DLD1 (cell line): ENCODE data around the gene PACS1.

Experiments
- in situ Hi-C: cut with HindIII; loops from 2 replicates; pipeline ENCODE4 v1.10.0; 2017; ENCODE audit warnings: low sequenced_read_pairs

The PACS1 gene

DNA sequence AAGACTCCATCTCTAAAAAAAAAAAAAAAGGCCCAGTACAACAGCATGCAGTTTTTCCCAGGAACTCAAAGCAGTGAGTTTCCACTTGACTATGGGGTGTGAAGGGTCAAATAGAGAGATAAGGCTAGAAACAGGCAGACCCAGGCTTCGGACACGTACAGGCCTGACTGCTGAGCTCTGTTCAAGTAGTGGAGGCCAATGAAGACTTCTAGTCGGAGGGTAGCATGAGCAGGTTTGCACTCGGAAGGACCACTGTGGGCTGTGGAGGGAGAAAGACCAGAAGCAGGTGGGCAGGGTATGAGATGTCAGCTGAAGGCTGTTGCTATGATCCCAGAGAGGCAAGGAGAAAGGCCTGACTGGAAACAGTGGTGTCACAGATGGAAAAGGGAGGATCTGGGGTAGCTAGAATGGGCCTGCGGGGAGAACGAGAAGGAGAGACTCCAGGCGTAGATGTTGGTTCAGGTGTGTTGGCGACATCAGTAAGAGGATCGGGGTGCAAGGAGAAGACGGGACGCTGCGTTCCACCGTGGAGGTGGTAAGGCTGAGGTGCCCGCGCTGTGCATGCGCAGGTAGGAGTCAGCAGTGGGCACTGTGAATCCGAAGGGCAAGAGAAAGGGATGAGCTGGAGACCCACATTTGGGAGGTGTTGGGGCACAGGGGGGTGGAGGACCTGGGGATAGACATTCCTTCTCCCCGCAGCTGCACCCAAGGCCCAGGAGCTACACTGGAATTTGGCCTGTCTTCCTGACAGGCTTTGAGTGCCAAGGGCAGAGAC lies 149.0 kb downstream of the PACS1 start:
- in situ Hi-C loops, result no loop called here

DNA sequence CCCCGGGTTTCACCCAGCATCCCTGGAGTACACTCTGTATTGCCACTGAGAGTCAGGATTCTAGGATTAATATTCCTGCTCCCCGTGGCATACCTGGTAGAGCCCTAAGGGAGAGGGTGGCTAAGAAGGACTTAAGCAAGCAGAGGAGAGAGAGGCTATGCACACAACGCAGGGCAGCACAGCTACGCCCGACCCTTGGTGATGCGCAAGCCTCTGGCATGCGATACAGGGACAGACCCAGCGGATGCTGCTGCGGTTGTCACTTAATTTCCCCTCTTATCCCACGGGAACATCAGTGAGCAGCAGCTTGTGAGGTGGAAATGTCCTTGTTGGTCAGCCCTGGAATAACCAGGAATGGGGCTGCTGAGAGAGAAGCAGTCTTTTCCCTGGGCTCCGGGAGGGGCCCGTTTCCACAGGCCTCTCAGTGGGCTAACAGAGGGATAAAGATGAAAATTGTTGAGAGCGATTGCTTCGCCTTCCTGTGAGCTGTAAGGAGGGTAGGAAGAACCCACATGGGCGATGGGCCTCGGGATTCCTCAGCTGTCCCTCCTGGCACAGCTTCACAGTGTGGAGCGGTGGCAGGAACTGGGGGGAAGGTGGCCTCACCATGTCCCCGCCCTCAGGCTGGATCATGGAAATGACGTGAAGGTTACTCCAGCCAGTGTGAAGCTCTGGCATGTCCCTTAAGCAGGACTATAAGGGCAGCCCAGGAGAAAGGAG lies 149.9 kb downstream of the PACS1 start:
- in situ Hi-C loops, result no loop called here

DNA sequence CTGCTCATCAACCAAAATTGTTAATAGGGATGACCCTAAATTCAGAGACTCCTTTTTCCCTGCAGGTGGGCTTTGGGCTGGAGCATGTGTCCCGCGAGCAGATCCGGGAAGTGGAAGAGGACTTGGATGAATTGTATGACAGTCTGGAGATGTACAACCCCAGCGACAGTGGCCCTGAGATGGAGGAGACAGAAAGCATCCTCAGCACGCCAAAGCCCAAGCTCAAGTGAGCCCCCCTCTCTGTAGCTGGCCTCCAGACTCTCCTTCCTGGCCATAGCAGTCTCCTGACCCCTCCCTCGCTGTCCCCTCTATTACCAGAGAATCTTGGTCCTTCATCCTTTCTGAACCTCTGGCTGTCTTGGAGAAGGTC lies 150.5 kb downstream of the PACS1 start:
- in situ Hi-C loops, result no loop called here

DNA sequence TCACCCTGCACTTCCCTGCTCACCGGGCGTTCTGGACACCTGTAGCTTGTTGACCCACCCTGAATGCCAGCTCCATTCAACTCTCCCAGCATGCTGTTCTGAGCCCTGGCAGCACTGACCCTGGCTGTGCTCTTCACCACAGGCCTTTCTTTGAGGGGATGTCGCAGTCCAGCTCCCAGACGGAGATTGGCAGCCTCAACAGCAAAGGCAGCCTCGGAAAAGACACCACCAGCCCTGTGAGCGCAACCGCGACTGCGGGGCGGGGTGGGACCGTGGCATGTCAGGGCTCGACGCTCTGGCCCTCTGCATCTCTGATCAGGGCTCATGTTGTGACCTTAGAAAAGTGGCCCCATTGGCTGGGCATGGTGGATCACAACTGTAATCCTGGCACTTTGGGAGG lies 150.9 kb downstream of the PACS1 start:
- in situ Hi-C loops, result no loop called here

DNA sequence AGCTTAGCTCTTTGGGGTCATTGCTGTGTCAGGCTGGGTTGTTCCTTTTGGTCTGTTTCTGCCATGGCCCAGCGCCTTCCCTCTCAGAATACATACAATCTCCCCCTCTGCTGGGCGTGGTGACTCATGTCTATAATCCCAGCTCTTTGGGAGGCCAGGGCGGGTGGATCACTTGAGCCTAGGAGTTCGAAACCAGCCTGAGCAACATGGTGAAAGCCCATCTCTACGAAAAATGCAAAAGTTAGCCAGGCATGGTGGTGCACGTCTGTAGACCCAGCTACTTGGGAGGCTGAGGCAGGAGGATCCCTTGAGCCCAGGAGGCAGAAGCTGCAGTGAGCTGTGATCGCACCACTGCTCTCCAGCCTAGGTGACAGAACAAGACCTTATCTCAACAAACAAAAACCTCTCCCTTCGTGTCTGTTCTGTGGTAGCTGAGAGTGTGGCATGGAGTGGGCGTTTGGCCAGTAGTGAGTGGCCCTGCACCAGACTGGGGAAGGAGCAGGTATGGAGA lies 151.7 kb downstream of the PACS1 start:
- in situ Hi-C loops, result no loop called here

DNA sequence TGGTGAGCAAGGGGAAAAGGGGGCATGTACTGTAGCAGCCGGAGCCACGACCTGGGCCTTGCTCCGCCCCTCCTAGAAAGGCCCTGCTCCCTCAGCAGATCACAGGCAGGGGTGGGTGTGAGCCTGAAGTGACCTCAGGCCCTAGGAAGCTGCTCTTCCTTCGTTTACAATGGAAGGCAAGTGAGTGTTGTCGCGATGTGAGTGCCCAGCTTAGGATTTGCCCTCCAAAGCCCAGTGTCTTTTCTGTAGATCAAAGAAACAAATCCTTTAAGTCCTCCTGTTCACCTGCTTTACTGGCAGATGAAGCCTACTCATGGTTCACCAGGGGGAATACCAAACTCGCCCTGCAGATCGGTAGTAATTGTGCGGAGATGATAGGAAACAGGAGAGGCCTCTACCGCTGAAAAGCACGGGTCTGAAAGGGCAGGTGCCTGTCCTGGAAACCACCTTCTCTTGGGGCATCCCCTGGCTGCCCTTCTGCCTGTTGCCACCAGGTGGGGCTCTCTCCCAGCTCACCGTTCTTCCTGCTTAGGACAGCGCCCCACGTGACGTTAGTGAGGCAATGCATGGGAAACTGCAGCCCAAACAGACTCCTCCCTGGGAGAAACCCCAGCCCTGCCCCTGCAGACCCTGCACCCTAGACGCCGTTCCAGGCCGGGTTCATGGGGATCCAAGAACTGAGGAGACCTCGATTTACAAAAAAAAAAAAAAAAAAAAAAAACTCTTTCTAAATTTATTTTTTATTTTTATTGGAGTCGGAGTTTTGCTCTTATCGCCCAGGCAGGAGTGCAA lies 152.5 kb downstream of the PACS1 start:
- in situ Hi-C loops, result no loop called here

DNA sequence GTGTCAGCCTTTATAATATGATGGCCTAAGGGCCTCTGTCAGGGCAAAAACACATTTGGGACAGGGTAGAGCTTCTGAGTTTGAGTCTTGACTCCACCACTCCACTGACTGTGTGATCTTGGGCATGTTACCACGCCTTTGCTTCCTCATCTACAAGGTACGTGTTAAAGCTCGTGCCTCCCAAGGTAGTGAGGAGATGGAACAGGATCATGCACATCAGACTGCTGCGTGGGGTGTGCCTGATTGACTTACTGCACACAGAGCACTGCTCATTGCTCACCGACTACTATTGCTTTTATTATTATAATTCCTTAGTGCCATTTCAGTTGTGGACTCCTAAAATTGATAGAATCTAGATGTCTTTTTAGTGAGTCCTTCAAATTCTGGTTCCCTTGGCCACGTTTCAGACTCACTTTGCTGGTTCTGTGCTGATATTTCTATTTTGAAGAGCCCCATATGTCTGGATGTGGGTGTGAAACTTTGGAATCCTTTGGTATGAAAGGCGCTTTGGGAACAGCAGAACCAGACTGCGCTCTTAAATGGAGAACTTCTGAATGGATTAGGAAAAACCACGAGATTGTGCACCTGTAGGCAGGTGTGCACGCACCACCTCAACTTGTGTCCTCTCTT lies 154.3 kb downstream of the PACS1 start:
- in situ Hi-C loops, result no loop called here

DNA sequence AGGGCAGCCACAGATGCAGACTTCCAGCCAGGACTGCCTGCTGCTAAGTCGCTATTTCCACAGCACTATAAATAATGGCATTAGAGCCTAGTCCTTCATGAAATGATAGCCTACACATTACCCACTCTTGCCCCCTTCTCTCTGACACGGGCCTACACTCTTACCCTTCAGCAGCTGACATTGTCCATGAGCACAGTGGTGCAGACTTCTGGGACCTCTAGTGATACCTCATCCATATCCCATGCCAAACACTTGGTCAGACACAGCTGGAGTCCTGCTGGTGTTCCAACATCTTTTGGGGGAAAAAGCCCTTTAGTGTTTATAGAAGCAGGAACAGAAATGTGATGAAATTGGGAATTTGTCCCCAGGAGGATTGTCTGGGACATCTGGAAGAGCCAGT lies 155.0 kb downstream of the PACS1 start:
- in situ Hi-C loops, result no loop called here

DNA sequence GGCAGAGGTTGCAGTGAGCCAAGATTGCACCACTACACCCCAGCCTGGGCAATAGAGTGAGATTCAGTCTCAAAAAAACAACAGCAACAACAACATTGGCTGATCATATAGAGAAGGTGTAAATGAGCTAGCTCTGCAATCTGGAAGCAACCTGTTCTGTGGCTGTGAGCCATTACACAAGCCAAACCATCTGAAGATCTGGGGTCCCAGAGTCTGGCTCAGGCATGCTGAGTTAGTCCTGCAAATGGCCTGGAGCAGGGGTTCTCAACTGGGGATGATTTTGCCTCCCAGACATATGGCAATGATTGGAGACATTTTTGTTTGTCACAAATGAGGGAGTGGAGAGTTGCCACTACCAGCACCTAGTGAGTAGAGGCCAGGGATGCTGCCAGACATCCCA lies 156.0 kb downstream of the PACS1 start:
- in situ Hi-C loops, result no loop called here

DNA sequence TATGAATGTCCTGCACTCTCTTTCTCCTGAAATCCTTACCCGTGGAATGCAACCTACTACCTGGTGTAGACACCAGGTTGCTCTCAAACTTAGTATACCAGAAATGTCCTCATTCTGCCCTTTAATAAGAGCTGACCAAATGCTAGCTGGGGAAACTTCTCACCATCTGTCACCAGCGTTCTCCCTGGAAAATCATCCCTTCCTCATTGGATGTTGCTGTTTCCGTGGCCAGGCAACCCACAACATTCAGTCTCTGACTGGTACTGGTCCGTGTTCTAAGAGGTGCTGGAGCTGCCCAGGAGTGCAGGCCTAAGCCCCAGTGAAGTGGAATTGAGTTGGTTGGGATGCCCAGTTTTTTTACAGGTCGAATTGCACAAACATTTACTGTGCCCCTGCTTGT lies 157.6 kb downstream of the PACS1 start:
- in situ Hi-C loops, result no loop called here

DNA sequence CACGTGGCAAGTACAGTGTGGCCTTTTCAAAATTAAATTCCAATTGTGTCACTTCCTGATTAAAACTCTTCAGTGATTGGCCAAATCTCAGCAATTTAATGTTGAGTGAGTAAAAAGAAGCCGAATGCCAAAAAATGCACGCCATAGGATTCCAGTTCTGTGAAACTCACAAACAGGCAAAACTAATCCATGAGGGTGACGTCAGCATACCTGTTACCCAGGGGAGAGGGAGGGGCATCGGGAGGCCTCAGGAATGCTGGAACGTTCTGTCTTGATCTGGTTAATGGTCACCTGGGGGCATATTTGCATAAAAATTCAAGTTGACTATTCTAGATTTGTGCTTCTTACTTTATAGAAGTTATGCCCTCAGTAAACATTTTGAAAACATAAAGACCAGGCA lies 158.4 kb downstream of the PACS1 start:
- in situ Hi-C loops, result no loop called here

DNA sequence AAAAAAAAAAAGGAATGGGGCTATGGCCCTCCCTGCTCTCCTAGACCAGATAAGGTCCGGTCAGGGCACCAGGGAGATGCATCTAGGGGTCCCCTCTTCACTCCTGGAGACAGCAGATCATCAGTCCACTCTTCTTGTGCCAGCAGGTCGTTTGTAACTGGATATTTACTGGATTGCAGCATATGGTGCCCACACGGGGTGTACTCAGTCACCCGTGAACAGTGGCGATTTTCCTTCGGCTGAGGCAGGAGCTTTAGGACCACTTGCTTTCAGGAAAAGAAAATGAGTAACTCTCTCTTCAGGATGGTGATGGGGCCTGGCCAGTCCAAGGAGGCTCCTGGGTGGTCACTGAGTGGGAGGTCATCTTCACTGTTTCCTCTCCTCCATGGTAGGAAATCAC lies 160.1 kb downstream of the PACS1 start:
- in situ Hi-C loops, result no loop called here

DNA sequence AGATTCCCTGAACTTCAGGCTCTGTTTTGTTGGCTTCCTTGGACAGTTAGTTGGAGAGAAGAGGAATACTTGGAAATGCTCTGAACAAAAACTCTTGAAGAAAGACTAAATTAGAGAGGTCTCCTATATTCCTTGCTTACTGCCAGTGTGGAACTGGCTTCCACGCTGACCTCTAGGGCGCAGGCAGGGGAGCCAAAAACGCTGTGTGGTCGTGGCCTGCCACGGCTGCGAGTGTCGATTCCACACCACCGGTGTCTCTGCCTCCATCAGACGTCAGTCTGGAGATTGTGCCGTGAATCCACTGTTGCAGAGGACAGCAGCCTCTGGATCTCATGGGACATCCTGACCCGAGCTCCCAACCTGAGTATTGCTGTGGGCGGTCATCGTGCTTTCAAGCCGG lies 160.9 kb downstream of the PACS1 start:
- in situ Hi-C loops, result no loop called here

DNA sequence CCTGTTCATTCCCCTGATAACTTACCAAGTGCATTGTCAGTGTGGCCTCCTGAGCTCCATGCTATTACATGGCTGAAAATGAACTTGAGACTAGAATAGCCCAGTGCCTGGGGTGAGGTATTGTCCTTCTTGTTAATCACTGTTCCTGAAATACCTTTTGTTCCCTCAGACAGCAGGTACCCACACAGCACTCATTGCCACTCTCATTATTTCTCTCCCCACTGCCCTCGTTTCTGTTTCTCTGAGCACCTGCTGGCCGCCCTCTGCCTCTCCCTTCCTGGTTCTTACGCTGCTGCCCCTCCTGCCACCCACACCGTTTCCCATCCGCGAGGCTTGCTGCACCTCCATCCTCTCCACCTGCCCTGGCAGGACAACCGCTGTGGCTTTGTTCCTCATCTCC lies 161.5 kb downstream of the PACS1 start:
- in situ Hi-C loops, result no loop called here

DNA sequence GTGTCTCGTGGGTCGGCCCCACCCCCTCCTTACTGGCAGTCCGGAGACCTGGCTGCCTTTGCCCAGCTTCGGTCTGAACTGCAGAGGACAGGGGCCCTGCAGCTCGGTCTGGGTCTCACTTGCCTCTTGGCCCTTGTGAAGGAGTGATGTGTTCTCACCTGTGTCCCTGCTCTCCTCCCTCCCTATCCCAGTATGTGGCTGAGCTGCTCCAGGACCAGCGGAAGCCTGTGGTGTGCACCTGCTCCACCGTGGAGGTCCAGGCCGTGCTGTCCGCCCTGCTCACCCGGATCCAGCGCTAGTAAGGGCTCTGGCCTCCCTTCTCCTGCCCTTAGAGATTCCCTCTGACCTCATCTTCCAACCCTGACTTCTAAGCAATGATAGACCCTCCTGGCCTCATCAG lies 162.7 kb downstream of the PACS1 start:
- in situ Hi-C loops, result no loop called here

DNA sequence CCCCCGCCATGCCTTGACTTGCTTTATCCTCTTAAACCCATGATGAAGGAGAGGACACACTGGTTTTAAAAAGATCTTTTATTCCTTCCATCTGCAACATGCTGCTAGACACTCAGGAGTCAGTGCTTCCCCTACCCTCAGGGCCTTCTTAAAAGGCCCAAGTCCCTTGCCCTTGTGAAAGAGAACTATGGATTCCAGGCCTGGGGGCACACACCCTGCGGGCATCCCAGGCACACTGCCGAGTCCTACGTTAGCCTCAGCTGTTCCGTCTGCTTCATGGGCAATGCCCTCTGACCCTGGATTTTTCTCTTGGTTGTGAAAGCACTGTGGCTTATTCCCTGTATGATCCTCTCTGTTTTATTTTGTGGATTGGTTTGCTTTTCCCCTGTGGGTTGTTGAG lies 163.2 kb downstream of the PACS1 start:
- in situ Hi-C loops, result no loop called here

DNA sequence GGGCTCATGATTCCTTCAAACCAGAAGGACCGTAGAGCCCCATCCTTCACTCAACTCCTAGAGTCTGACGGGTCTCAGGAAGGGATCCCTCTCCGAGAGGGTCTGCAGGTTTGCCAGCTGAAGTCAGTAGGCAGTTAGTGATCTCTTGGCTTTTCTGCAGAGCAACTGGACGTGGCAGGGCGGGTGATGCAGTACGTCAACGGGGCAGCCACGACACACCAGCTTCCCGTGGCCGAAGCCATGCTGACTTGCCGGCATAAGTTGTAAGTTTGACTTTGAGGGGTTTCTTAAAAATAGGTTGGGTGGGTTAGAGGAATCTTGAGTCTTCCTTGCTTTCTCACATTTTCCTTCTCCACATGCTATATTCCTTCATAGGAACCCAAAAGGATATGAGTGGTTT lies 165.1 kb downstream of the PACS1 start:
- in situ Hi-C loops, result no loop called here

DNA sequence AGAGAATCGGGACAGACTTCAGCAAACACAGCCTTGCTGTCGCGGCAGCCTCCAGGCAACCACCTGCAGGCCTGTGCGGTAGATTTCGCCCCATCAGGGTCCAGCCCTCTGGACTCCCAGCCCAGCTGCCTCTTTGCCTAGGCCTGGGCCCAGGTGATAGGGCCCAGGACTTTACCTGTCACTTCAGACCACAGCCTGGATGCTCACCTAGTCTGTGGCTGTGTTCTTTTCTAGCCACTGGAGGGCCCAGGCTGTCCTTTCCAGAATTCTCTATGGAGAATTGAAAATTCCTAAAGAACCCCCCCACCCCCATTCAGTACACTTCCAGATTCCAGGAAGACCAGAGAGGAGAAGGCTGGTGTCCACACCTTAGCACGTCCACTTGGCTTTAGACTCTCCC lies 167.8 kb downstream of the PACS1 start:
- in situ Hi-C loops, result no loop called here

DNA sequence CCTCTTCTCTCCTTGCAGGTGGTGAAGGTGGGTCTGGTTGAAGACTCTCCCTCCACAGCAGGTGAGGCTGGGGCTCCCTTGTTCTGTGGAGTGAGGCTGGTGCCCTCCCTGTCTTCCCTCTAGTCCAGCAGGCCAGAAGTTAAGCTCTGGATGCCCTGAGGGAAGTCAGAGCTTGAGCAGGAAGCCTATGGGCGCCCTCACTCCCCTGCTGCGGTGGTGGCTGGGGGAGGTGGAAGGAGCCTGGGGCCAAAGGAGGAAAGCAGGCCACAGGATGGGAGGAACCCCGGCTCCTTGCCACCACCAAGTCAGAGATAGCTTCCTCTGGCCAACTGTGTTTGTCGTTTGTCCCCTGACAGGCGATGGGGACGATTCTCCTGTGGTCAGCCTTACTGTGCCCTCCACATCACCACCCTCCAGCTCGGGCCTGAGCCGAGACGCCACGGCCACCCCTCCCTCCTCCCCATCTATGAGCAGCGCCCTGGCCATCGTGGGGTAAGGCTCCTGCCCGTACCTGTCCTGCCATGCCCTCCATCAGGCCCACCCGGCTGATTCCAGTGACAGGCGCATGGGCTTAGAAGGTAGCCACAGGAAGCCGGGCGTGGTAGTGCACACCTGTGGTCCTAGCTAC lies 168.8 kb downstream of the PACS1 start:
- in situ Hi-C loops, result no loop called here

DNA sequence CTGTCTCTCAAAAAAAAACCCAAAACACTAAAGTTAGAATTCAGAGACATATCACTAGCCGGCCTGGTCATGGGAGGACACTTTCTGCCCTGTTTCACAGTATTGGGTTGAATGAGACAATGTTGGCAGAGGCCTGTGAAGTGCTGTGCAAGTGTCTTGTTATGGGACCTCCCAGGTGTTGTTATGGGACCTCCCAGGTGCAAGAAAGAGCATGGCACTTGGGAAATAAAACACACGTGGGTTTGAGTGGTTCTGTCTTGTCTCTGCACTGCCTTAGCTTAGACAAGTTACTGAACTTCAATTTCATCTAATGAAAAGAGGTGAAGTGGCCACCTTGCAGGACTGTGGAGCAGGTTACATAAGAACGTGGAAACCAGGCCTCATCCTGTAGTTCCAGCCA lies 169.4 kb downstream of the PACS1 start:
- in situ Hi-C loops, result no loop called here
